DOHH2 (cell line): ENCODE results near the gene SMIM17.

Source experiments
- H3F3A ChIP-seq: fragments of 200-600 bp; sonication (generic), shearing (Covaris generic); 2 replicates; pipeline ENCODE4 v1.6.0; 2016; ENCODE audit warnings: antibody characterized with exemption, mild to moderate bottlenecking; ENCODE audit not compliant: control insufficient read depth, insufficient read depth
- H3K27ac ChIP-seq: fragments of 200-600 bp; sonication (generic); 2 replicates; pipeline ENCODE4 v1.5.1; 2014; ENCODE audit warnings: low read depth, mild to moderate bottlenecking, low read length, moderate library complexity
- H3K27me3 ChIP-seq: fragments of 200-600 bp; sonication (generic); 2 replicates; pipeline ENCODE4 v1.6.1; 2014; ENCODE audit warnings: mild to moderate bottlenecking, low read length, mixed read lengths; ENCODE audit not compliant: control insufficient read depth
- H3K36me3 ChIP-seq: fragments of 200-600 bp; sonication (generic); 2 replicates; pipeline ENCODE4 v1.6.1; 2014; ENCODE audit warnings: mild to moderate bottlenecking, low read length, moderate library complexity, mixed read lengths; ENCODE audit not compliant: control insufficient read depth
- H3K4me1 ChIP-seq: fragments of 200-600 bp; sonication (generic); 2 replicates; pipeline ENCODE4 v1.6.1; 2014; ENCODE audit warnings: mild to moderate bottlenecking, low read length, mixed read lengths; ENCODE audit not compliant: control insufficient read depth
- H3K4me2 ChIP-seq: fragments of 200-600 bp; sonication (generic); 2 replicates; pipeline ENCODE4 v1.6.0; 2014; ENCODE audit warnings: mild to moderate bottlenecking, low read length, moderate library complexity
- H3K4me3 ChIP-seq: fragments of 200-600 bp; sonication (generic); 2 replicates; pipeline ENCODE4 v1.5.1; 2014; ENCODE audit warnings: mild to moderate bottlenecking, low read length, mixed read lengths
- H3K79me2 ChIP-seq: fragments of 200-600 bp; sonication (generic); 2 replicates; pipeline ENCODE4 v1.6.1; 2014; ENCODE audit warnings: mild to moderate bottlenecking, low read length, mixed read lengths; ENCODE audit not compliant: control insufficient read depth
- H3K9me2 ChIP-seq: fragments of 200-600 bp; sonication (generic); replicated peaks from 2 replicates; pipeline ENCODE4 v1.6.1; 2014; ENCODE audit warnings: mild to moderate bottlenecking, low read length, mixed read lengths; ENCODE audit not compliant: control insufficient read depth
- H3K9me3 ChIP-seq: fragments of 200-600 bp; sonication (generic); 2 replicates; pipeline ENCODE4 v1.6.1; 2014; ENCODE audit warnings: antibody characterized with exemption, low read length, mixed read lengths; ENCODE audit not compliant: control insufficient read depth, insufficient read depth
- H4K20me1 ChIP-seq: fragments of 200-600 bp; sonication (generic); 2 replicates; pipeline ENCODE4 v1.6.0; 2014; ENCODE audit warnings: low read depth, mild to moderate bottlenecking, antibody characterized with exemption, low read length, moderate library complexity; ENCODE audit not compliant: control insufficient read depth, insufficient read depth
- CTCF ChIP-seq: fragments of 200-600 bp; sonication (generic); IDR thresholded peaks from one replicate; pipeline ENCODE4 v1.5.1; 2014; ENCODE audit warnings: antibody characterized with exemption, mild to moderate bottlenecking, low read depth, low read length; ENCODE audit not compliant: poor library complexity, severe bottlenecking
- EZH2phosphoT487 ChIP-seq: fragments of 200-600 bp; sonication (generic); IDR thresholded peaks from 2 replicates; pipeline ENCODE4 v1.6.1; 2017; ENCODE audit warnings: borderline replicate concordance, mild to moderate bottlenecking, antibody characterized with exemption, low read length, moderate library complexity, mixed read lengths

The SMIM17 gene

DNA sequence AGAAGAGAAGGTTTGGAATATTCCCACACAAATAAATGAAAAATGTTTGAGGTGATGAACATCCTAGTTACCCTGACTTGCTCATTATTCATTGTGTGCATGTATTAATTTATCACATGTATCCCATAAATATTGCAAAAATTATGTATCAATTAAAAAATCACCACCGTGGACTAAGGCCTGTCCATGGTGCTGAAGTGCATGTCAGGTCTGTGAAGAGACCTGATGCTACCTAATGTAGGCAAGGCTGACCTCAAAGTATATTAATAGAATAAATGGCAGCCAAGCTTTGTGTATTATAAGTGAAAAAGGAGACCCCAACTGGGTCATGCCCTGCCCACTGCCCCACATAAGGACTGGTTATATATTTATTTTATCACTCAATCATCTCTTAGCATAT is 63.0 kb downstream of the SMIM17 start:
- Histone ChIP-seq H3K79me2 (no peaks in the 10 kb centered on the region), H3K27me3 (no peaks in the 10 kb centered on the region), H3K36me3 (no peaks in the 10 kb centered on the region), H3K9me2 (no peaks in the 10 kb centered on the region), H3K9me3 (no peaks in the 10 kb centered on the region), H3K27ac (no peak overlapping the region), H3K4me2 (no peak overlapping the region), H3K4me1 (no peaks in the 10 kb centered on the region), H4K20me1 (no peaks in the 10 kb centered on the region), H3F3A (no peaks in the 10 kb centered on the region), H3K4me3 (no peak overlapping the region)
- TF ChIP-seq EZH2phosphoT487 (no peak), CTCF (no peak)
